ENCODE results near the gene STAB1.

The STAB1 gene

GRCh38 chr3:52477076-52477795, 17.9 kb upstream of the STAB1 start:
- Histone ChIP-seq H3K36me3 (ENCODE audit: insufficient read depth, low read length) (peaks cover 96% of the 10 kb centered on the region), H3K9me3 (ENCODE audit: insufficient read depth, low read length, severe bottlenecking) (no peaks in the 10 kb centered on the region), H3K4me3 (ENCODE audit: low read depth in 1 of 2, low read length in 2 of 2) (no peak overlapping the region), H3K4me1 (ENCODE audit: insufficient read depth, low read length) (no peaks in the 10 kb centered on the region), H3K4me2 (ENCODE audit: insufficient read depth, low read length) (no peak overlapping the region), H3K27me3 (ENCODE audit: insufficient read depth, low read length, poor library complexity) (no peaks in the 10 kb centered on the region), H2AFZ (ENCODE audit: low read depth, low read length) (no peak overlapping the region), H4K20me1 (ENCODE audit: insufficient read depth, low read length) (peaks cover 11% of the 10 kb centered on the region), H3K9ac (ENCODE audit: low read depth, low read length) (no peak overlapping the region), H3K27ac (ENCODE audit: low read length) (no peak overlapping the region), H3K79me2 (ENCODE audit: insufficient read depth, low read length) (no peaks in the 10 kb centered on the region)
- ATAC-seq (ENCODE audit: insufficient read depth, low read depth) (no peak), DNase-seq (no peak)
- no peak for TF ChIP-seq CTCF (IDR thresholded peaks at IDR 0.05; ENCODE audit: borderline replicate concordance, extremely low read depth, low read length, poor library complexity, severe bottlenecking)
- no peak for TF ChIP-seq EZH2 (IDR thresholded peaks at IDR 0.05; ENCODE audit: borderline replicate concordance, low read depth, low read length, severe bottlenecking)

- no peak overlapping the region for H3K9ac ChIP-seq (ENCODE audit: low read depth, low read length)
- H2AFZ ChIP-seq (ENCODE audit: low read depth, low read length), result no peak overlapping the region
- H3K4me1 ChIP-seq (ENCODE audit: insufficient read depth, low read length), result no peaks in the 10 kb centered on the region
- DNase-seq (no peak), ATAC-seq (ENCODE audit: insufficient read depth, low read depth) (no peak)
- H3K9me3 ChIP-seq (ENCODE audit: insufficient read depth, low read length, severe bottlenecking), result no peaks in the 10 kb centered on the region
- H3K4me2 ChIP-seq (ENCODE audit: insufficient read depth, low read length), result no peak overlapping the region
- H3K27me3 ChIP-seq (ENCODE audit: insufficient read depth, low read length, poor library complexity), result no peaks in the 10 kb centered on the region
- TF ChIP-seq CTCF (IDR thresholded peaks at IDR 0.05; ENCODE audit: borderline replicate concordance, extremely low read depth, low read length, poor library complexity, severe bottlenecking) (no peak), EZH2 (IDR thresholded peaks at IDR 0.05; ENCODE audit: borderline replicate concordance, low read depth, low read length, severe bottlenecking) (no peak)
- H3K79me2 ChIP-seq (ENCODE audit: insufficient read depth, low read length), result no peaks in the 10 kb centered on the region
- H3K4me3 ChIP-seq (ENCODE audit: low read depth in 1 of 2, low read length in 2 of 2), result no peak overlapping the region
- H3K36me3 ChIP-seq (ENCODE audit: insufficient read depth, low read length), result peaks cover 96% of the 10 kb centered on the region
- H3K27ac ChIP-seq (ENCODE audit: low read length), result no peak overlapping the region
- peaks cover 8% of the 10 kb centered on the region for H4K20me1 ChIP-seq (ENCODE audit: insufficient read depth, low read length)
Observed at GRCh38 chr3:52477796-52478095, 17.4 kb upstream of the STAB1 start.

- no peak for TF ChIP-seq EZH2 (IDR thresholded peaks at IDR 0.05; ENCODE audit: borderline replicate concordance, low read depth, low read length, severe bottlenecking)
- TF ChIP-seq CTCF (IDR thresholded peaks at IDR 0.05; ENCODE audit: borderline replicate concordance, extremely low read depth, low read length, poor library complexity, severe bottlenecking), result no peak
- Histone ChIP-seq H3K36me3 (ENCODE audit: insufficient read depth, low read length) (peaks cover 94% of the 10 kb centered on the region), H3K4me2 (ENCODE audit: insufficient read depth, low read length) (no peak overlapping the region), H3K27ac (ENCODE audit: low read length) (no peak overlapping the region), H3K4me3 (ENCODE audit: low read depth in 1 of 2, low read length in 2 of 2) (no peak overlapping the region), H3K79me2 (ENCODE audit: insufficient read depth, low read length) (no peaks in the 10 kb centered on the region), H3K9ac (ENCODE audit: low read depth, low read length) (no peak overlapping the region), H3K27me3 (ENCODE audit: insufficient read depth, low read length, poor library complexity) (no peaks in the 10 kb centered on the region), H3K4me1 (ENCODE audit: insufficient read depth, low read length) (no peaks in the 10 kb centered on the region), H4K20me1 (ENCODE audit: insufficient read depth, low read length) (peaks cover 3% of the 10 kb centered on the region; the same call in 1 of the 2 replicates), H2AFZ (ENCODE audit: low read depth, low read length) (no peak overlapping the region), H3K9me3 (ENCODE audit: insufficient read depth, low read length, severe bottlenecking) (no peaks in the 10 kb centered on the region)
- DNase-seq (no peak), ATAC-seq (ENCODE audit: insufficient read depth, low read depth) (no peak)
Observed at GRCh38 chr3:52479037-52479876, 15.9 kb upstream of the STAB1 start.
